PC-9 (cell line): Measurements from ENCODE around the gene FAM111A. TPM values are rescaled to one million over a fixed set of nuclear protein-coding genes. Genes with fewer than 3 reads are reported as not detected.

Experiments used
- BruUV-seq: library from RNA; stranded (reverse); fragments of 400-500 nt; replicated peaks from 2 replicates; lab custom pipeline; 2021; lab: Mats Ljungman, UMichigan
- CTCF ChIA-PET: fragments of 300-600 bp; sonication (Branson Sonifier 250); formaldehyde crosslinking; loops from one replicate; lab custom pipeline; 2022; ENCODE audit warnings: antibody characterized with exemption; lab: Charles Lee
- POLR2A ChIA-PET: fragments of 300-600 bp; sonication (Branson Sonifier 250); formaldehyde crosslinking; loops from one replicate; lab custom pipeline; 2022; ENCODE audit warnings: antibody characterized with exemption; ENCODE audit not compliant: unreplicated experiment; lab: Charles Lee
- DNase-seq, 2 experiments: peaks; one replicate each; pipeline versions ENCODE4 v3.0.0 to v3.0.0-alpha.2; 2015 to 2022; ENCODE audit warnings: mixed read lengths in 1 of 2
- H2AFZ ChIP-seq: fragments of 200-600 bp; sonication (generic); 2 replicates; pipeline ENCODE4 v1.8.1; 2017; ENCODE audit warnings: antibody characterized with exemption
- H3F3A ChIP-seq: fragments of 200-600 bp; sonication (generic); 2 replicates; pipeline ENCODE4 v1.8.1; 2017; ENCODE audit warnings: antibody characterized with exemption, mild to moderate bottlenecking, low read depth; ENCODE audit not compliant: insufficient read depth
- H3K27ac ChIP-seq: fragments of 200-600 bp; sonication (generic); 2 replicates; pipeline ENCODE4 v1.6.1; 2016; ENCODE audit warnings: mixed run types
- H3K27me3 ChIP-seq: fragments of 200-600 bp; sonication (generic); 2 replicates; pipeline ENCODE4 v1.6.1; 2016; ENCODE audit warnings: low read depth, mixed run types; ENCODE audit not compliant: insufficient read depth
- H3K36me3 ChIP-seq: fragments of 200-600 bp; sonication (generic); 2 replicates; pipeline ENCODE4 v1.6.1; 2016; ENCODE audit warnings: low read depth, mixed run types
- H3K4me1 ChIP-seq: fragments of 200-600 bp; sonication (generic); replicated peaks from 2 replicates; pipeline ENCODE4 v1.6.1; 2016; ENCODE audit warnings: mixed run types; ENCODE audit not compliant: insufficient read depth
- H3K4me2 ChIP-seq: fragments of 200-600 bp; sonication (generic); 2 replicates; pipeline ENCODE4 v1.6.1; 2017; ENCODE audit warnings: mixed run types
- H3K4me3 ChIP-seq: fragments of 200-600 bp; sonication (generic); 2 replicates; pipeline ENCODE4 v1.6.1; 2016; ENCODE audit warnings: mixed run types
- H3K79me2 ChIP-seq: fragments of 200-600 bp; sonication (generic); 2 replicates; pipeline ENCODE4 v1.6.1; 2017; ENCODE audit warnings: low read depth, mixed run types
- H3K9me2 ChIP-seq: fragments of 200-600 bp; sonication (generic); 2 replicates; pipeline ENCODE4 v1.8.1; 2017; ENCODE audit warnings: mild to moderate bottlenecking; ENCODE audit not compliant: insufficient read depth
- H3K9me3 ChIP-seq: fragments of 200-600 bp; sonication (generic); 2 replicates; pipeline ENCODE4 v1.8.1; 2016; ENCODE audit warnings: low read depth; ENCODE audit not compliant: insufficient read depth
- H4K20me1 ChIP-seq: fragments of 200-600 bp; sonication (generic); 2 replicates; pipeline ENCODE4 v1.8.1; 2017; ENCODE audit not compliant: insufficient read depth
- CTCF ChIP-seq: fragments of 200-600 bp; sonication (generic); conservative IDR thresholded peaks from 2 replicates; pipeline ENCODE4 v1.6.1; 2017; ENCODE audit warnings: mixed run types, antibody characterized with exemption, mild to moderate bottlenecking, moderate library complexity
- EZH2 ChIP-seq: fragments of 200-600 bp; sonication (generic); IDR thresholded peaks from 2 replicates; pipeline ENCODE4 v1.8.0; 2017; ENCODE audit warnings: antibody characterized with exemption, low read depth
- intact Hi-C: fragments of 100-400 bp; cut with micrococcal nuclease; formaldehyde crosslinking; loops from one replicate; pipeline ENCODE4 v1.10.0; 2022; ENCODE audit not compliant: unreplicated experiment
- total RNA-seq: library from RNA; stranded (reverse); gene quantifications from 2 replicates; pipeline ENCODE4 v1.2.3, GENCODE V29; 2021

Gene FAM111A
- total RNA-seq, 1 experiment from 2014 or later: 95.3 TPM

DNA sequence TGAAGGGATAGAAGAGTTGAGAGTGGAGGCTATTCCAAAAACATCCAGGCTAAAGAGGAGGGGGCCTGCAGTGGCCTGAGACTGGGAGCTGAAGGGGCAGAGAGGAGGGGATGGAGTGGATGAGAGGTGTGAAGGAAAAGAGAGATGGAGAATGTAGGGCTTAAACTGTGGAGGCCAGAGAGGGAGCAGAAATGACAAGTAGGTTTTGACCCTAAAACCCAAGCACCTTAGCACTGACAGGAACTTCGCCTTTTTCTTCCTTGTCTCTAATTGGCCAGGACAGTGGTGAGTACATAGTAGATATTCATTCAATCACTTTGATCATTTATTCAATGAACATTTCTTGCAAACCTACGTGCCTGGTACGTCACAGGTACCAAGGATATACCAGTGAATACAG, 28.3 kb upstream of the FAM111A start:
- Histone ChIP-seq H3K36me3 (peaks cover 5% of the 10 kb centered on the region; the same call in 1 of the 2 replicates), H3K9me2 (no peaks in the 10 kb centered on the region), H3K27ac (no peak overlapping the region), H3K9me3 (peaks cover 8% of the 10 kb centered on the region; the same call in 1 of the 2 replicates), H3K4me2 (no peak overlapping the region), H3K4me3 (no peak overlapping the region), H3K4me1 (no peaks in the 10 kb centered on the region), H4K20me1 (no peaks in the 10 kb centered on the region), H3F3A (no peaks in the 10 kb centered on the region), H2AFZ (no peak overlapping the region), H3K79me2 (no peaks in the 10 kb centered on the region), H3K27me3 (no peaks in the 10 kb centered on the region)
- BruUV-seq: no TSS peak
- no peak for DNase-seq
- POLR2A ChIA-PET: no interaction called here
- intact Hi-C loops: no loop called here
- CTCF ChIA-PET: no interaction called here
- TF ChIP-seq CTCF (no peak), EZH2 (no peak)

DNA sequence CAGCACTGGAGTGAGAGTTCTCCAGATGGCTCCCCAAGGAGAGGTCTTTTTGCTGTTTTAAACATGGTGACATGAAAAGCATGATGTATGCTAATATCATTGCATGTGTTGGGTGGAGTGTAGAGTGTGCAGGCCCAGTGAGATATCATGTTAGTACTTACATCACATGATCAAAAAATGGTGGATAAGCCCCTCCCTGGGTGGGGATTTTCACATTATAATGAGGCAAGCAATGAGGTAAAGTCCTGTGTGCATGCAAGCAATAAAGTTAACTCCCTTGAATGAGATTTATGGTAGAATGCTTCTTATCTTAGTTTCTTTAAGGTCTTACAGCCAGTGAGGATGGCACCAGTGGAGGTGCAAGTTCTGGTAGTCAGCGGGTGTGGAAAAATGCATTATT, 27.1 kb upstream of the FAM111A start:
- Histone ChIP-seq H3K4me1 (no peaks in the 10 kb centered on the region), H3K36me3 (peaks cover 5% of the 10 kb centered on the region; the same call in 1 of the 2 replicates), H3F3A (no peaks in the 10 kb centered on the region), H3K9me3 (peaks cover 8% of the 10 kb centered on the region; the same call in 1 of the 2 replicates), H3K27ac (no peak overlapping the region), H3K4me2 (no peak overlapping the region), H3K79me2 (no peaks in the 10 kb centered on the region), H3K4me3 (no peak overlapping the region), H4K20me1 (no peaks in the 10 kb centered on the region), H2AFZ (no peak overlapping the region), H3K27me3 (no peaks in the 10 kb centered on the region), H3K9me2 (no peaks in the 10 kb centered on the region)
- intact Hi-C loops: no loop called here
- TF ChIP-seq EZH2: no peak
- no peak for TF ChIP-seq CTCF
- BruUV-seq: no TSS peak
- CTCF ChIA-PET: no interaction called here
- no peak for DNase-seq
- POLR2A ChIA-PET: no interaction called here

GRCh38 chr11:59117774-59118173, 24.9 kb upstream of the FAM111A start:
- ChIA-PET CTCF (no interaction called here), POLR2A (no interaction called here)
- no peak for DNase-seq
- Histone ChIP-seq H3K27ac (no peak overlapping the region), H3K4me1 (no peaks in the 10 kb centered on the region), H2AFZ (no peak overlapping the region), H3K79me2 (no peaks in the 10 kb centered on the region), H3K9me2 (no peaks in the 10 kb centered on the region), H3K27me3 (no peaks in the 10 kb centered on the region), H3K9me3 (peaks cover 8% of the 10 kb centered on the region; the same call in 1 of the 2 replicates), H3K36me3 (no peaks in the 10 kb centered on the region; the same call in 1 of the 2 replicates), H3K4me2 (no peak overlapping the region), H3F3A (no peaks in the 10 kb centered on the region; the same call in 1 of the 2 replicates), H3K4me3 (no peak overlapping the region), H4K20me1 (no peaks in the 10 kb centered on the region)
- no TSS peak for BruUV-seq
- TF ChIP-seq EZH2 (no peak), CTCF (no peak)
- intact Hi-C loops: no loop called here
